ENCODE measurements around the gene TBC1D3K.
"Not testable (repeated sequence)": the region's sequence is repeated elsewhere in the genome, so short reads cannot be mapped to it uniquely, and the experiment has no call there.

Gene TBC1D3K

GRCh38 chr17:37924115-37924514 is at the start of gene TBC1D3K:
TSS of gene TBC1D3K (plus strand) at chr17:37924415. CDS start at chr17:37926000, 1,585 bp downstream.
- not testable (repeated sequence) for H3K9ac ChIP-seq (ENCODE audit: low read length); H3K27ac ChIP-seq (ENCODE audit: low read length); H2AFZ ChIP-seq (ENCODE audit: low read length); H3F3A ChIP-seq (ENCODE audit: insufficient read depth, low read length); H3K9me3 ChIP-seq (replicated peaks; ENCODE audit: insufficient read depth, low read length); H3K79me2 ChIP-seq (ENCODE audit: low read length); H3K27me3 ChIP-seq (replicated peaks; ENCODE audit: insufficient read depth, low read length); H3K4me3 ChIP-seq (ENCODE audit: low read length); H3K4me2 ChIP-seq (ENCODE audit: low read depth, low read length); H3K4me1 ChIP-seq (ENCODE audit: low read length); DNase-seq; H4K20me1 ChIP-seq (ENCODE audit: insufficient read depth, low read length); H3K9me2 ChIP-seq (replicated peaks; ENCODE audit: insufficient read depth, low read length); H3K36me3 ChIP-seq (replicated peaks; ENCODE audit: insufficient read depth, low read length)

GRCh38 chr17:37884516-37884915 is 39.7 kb upstream of the TBC1D3K start:
- peak overlapping the region; percentile 40 for H3K4me3 ChIP-seq (ENCODE audit: low read length)
- no peaks in the 10 kb centered on the region for H3K36me3 ChIP-seq (replicated peaks; ENCODE audit: insufficient read depth, low read length)
- H3K9ac ChIP-seq (ENCODE audit: low read length), result peak overlapping the region; percentile 37; the same call in 1 of the 2 replicates
- peak overlapping the region; percentile 68 for H3K4me2 ChIP-seq (ENCODE audit: low read depth, low read length)
- DNase-seq, result peak; percentile 80
- no peaks in the 10 kb centered on the region for H3K27me3 ChIP-seq (replicated peaks; ENCODE audit: insufficient read depth, low read length)
- TF ChIP-seq EZH2phosphoT487 (IDR thresholded peaks at IDR 0.05; ENCODE audit: low read length) (no peak), CTCF (IDR thresholded peaks at IDR 0.05; ENCODE audit: low read length) (no peak), EZH2 (optimal IDR thresholded peaks at IDR 0.05; ENCODE audit: low read depth, low read length) (no peak)
- H3K9me2 ChIP-seq (replicated peaks; ENCODE audit: insufficient read depth, low read length), result no peaks in the 10 kb centered on the region
- H3F3A ChIP-seq (ENCODE audit: insufficient read depth, low read length), result no peaks in the 10 kb centered on the region
- H3K79me2 ChIP-seq (ENCODE audit: low read length), result no peaks in the 10 kb centered on the region
- H3K4me1 ChIP-seq (ENCODE audit: low read length), result peaks cover 6% of the 10 kb centered on the region
- peak overlapping the region; percentile 31; the same call in 1 of the 2 replicates for H3K27ac ChIP-seq (ENCODE audit: low read length)
- no peaks in the 10 kb centered on the region for H3K9me3 ChIP-seq (replicated peaks; ENCODE audit: insufficient read depth, low read length)
- no peaks in the 10 kb centered on the region for H4K20me1 ChIP-seq (ENCODE audit: insufficient read depth, low read length)
- H2AFZ ChIP-seq (ENCODE audit: low read length), result peak overlapping the region; percentile 49

GRCh38 chr17:37885136-37885535 is 39.1 kb upstream of the TBC1D3K start:
- H3K9me2 ChIP-seq (replicated peaks; ENCODE audit: insufficient read depth, low read length), result no peaks in the 10 kb centered on the region
- DNase-seq, result no peak
- H3K79me2 ChIP-seq (ENCODE audit: low read length), result no peaks in the 10 kb centered on the region
- peak overlapping the region; percentile 49 for H2AFZ ChIP-seq (ENCODE audit: low read length)
- peak overlapping the region; percentile 40; the same call in 1 of the 2 replicates for H3K4me3 ChIP-seq (ENCODE audit: low read length)
- peaks cover 6% of the 10 kb centered on the region for H3K4me1 ChIP-seq (ENCODE audit: low read length)
- peak overlapping the region; percentile 68; the same call in 1 of the 2 replicates for H3K4me2 ChIP-seq (ENCODE audit: low read depth, low read length)
- no peaks in the 10 kb centered on the region for H3K27me3 ChIP-seq (replicated peaks; ENCODE audit: insufficient read depth, low read length)
- H3K27ac ChIP-seq (ENCODE audit: low read length), result peak overlapping the region; percentile 31; the same call in 1 of the 2 replicates
- H4K20me1 ChIP-seq (ENCODE audit: insufficient read depth, low read length), result no peaks in the 10 kb centered on the region
- no peak overlapping the region for H3K9ac ChIP-seq (ENCODE audit: low read length)
- H3K9me3 ChIP-seq (replicated peaks; ENCODE audit: insufficient read depth, low read length), result no peaks in the 10 kb centered on the region
- no peaks in the 10 kb centered on the region for H3K36me3 ChIP-seq (replicated peaks; ENCODE audit: insufficient read depth, low read length)
- H3F3A ChIP-seq (ENCODE audit: insufficient read depth, low read length), result no peaks in the 10 kb centered on the region
- TF ChIP-seq EZH2phosphoT487 (IDR thresholded peaks at IDR 0.05; ENCODE audit: low read length) (no peak), CTCF (IDR thresholded peaks at IDR 0.05; ENCODE audit: low read length) (no peak), EZH2 (optimal IDR thresholded peaks at IDR 0.05; ENCODE audit: low read depth, low read length) (no peak)

- Histone ChIP-seq H3K9me2 (replicated peaks; ENCODE audit: insufficient read depth, low read length) (no peaks in the 10 kb centered on the region), H3K9me3 (replicated peaks; ENCODE audit: insufficient read depth, low read length) (no peaks in the 10 kb centered on the region), H3K27ac (ENCODE audit: low read length) (no peak overlapping the region), H3K27me3 (replicated peaks; ENCODE audit: insufficient read depth, low read length) (no peaks in the 10 kb centered on the region), H3K9ac (ENCODE audit: low read length) (no peak overlapping the region), H2AFZ (ENCODE audit: low read length) (no peak overlapping the region), H3K4me2 (ENCODE audit: low read depth, low read length) (no peak overlapping the region), H3K4me1 (ENCODE audit: low read length) (peaks cover 5% of the 10 kb centered on the region), H3K36me3 (replicated peaks; ENCODE audit: insufficient read depth, low read length) (no peaks in the 10 kb centered on the region), H3F3A (ENCODE audit: insufficient read depth, low read length) (no peaks in the 10 kb centered on the region), H3K4me3 (ENCODE audit: low read length) (no peak overlapping the region), H4K20me1 (ENCODE audit: insufficient read depth, low read length) (no peaks in the 10 kb centered on the region), H3K79me2 (ENCODE audit: low read length) (no peaks in the 10 kb centered on the region)
- no peak for DNase-seq
- no peak for TF ChIP-seq EZH2 (optimal IDR thresholded peaks at IDR 0.05; ENCODE audit: low read depth, low read length)
- TF ChIP-seq CTCF (IDR thresholded peaks at IDR 0.05; ENCODE audit: low read length), result no peak
- TF ChIP-seq EZH2phosphoT487 (IDR thresholded peaks at IDR 0.05; ENCODE audit: low read length), result no peak
Observed at GRCh38 chr17:37888881-37889280, 35.3 kb upstream of the TBC1D3K start.

- not testable (repeated sequence) for H3K27ac ChIP-seq (ENCODE audit: low read length); H3K4me1 ChIP-seq (ENCODE audit: low read length); H4K20me1 ChIP-seq (ENCODE audit: insufficient read depth, low read length); H3K9ac ChIP-seq (ENCODE audit: low read length); DNase-seq; H3K79me2 ChIP-seq (ENCODE audit: low read length); H2AFZ ChIP-seq (ENCODE audit: low read length); H3K4me3 ChIP-seq (ENCODE audit: low read length); H3K36me3 ChIP-seq (replicated peaks; ENCODE audit: insufficient read depth, low read length); H3F3A ChIP-seq (ENCODE audit: insufficient read depth, low read length); H3K9me2 ChIP-seq (replicated peaks; ENCODE audit: insufficient read depth, low read length); H3K9me3 ChIP-seq (replicated peaks; ENCODE audit: insufficient read depth, low read length); H3K27me3 ChIP-seq (replicated peaks; ENCODE audit: insufficient read depth, low read length); H3K4me2 ChIP-seq (ENCODE audit: low read depth, low read length)
Observed at GRCh38 chr17:37896961-37897360, 27.3 kb upstream of the TBC1D3K start.

All from MM.1S (cell line).